GM21529 (cell line): ENCODE results near the gene AIFM3.
"Not testable (repeated sequence)": the region's sequence is repeated elsewhere in the genome, so short reads cannot be mapped to it uniquely, and the experiment has no call there.

Experiments
- ATAC-seq: cut with Tn5 transposase; IDR thresholded peaks from one replicate; pipeline ENCODE4 v1.9.1; 2021; ENCODE audit not compliant: unreplicated experiment

The AIFM3 gene

GRCh38 chr22:20940904-20941385 is 26.1 kb upstream of the AIFM3 start:
- no peak for ATAC-seq

GRCh38 chr22:20942203-20942902 is 24.7 kb upstream of the AIFM3 start:
- ATAC-seq, result not testable (repeated sequence)

GRCh38 chr22:20943104-20943933 is 23.7 kb upstream of the AIFM3 start:
- ATAC-seq, result no peak

GRCh38 chr22:20944042-20944441 is 23.0 kb upstream of the AIFM3 start:
- no peak for ATAC-seq

GRCh38 chr22:20945578-20945934 is 21.5 kb upstream of the AIFM3 start:
- ATAC-seq, result no peak

- no peak for ATAC-seq
Observed at GRCh38 chr22:20946080-20946986, 20.7 kb upstream of the AIFM3 start.

GRCh38 chr22:20946991-20947390 is 20.1 kb upstream of the AIFM3 start:
- ATAC-seq, result no peak

GRCh38 chr22:20948450-20948849 is 18.6 kb upstream of the AIFM3 start:
- no peak for ATAC-seq

- no peak for ATAC-seq
Observed at GRCh38 chr22:20948989-20949388, 18.1 kb upstream of the AIFM3 start.

GRCh38 chr22:20949698-20950183 is 17.3 kb upstream of the AIFM3 start:
- ATAC-seq, result no peak

GRCh38 chr22:20951151-20951931 is 15.7 kb upstream of the AIFM3 start:
- no peak for ATAC-seq

GRCh38 chr22:20951932-20952380 is 15.1 kb upstream of the AIFM3 start:
- no peak for ATAC-seq

GRCh38 chr22:20952544-20953341 is 14.3 kb upstream of the AIFM3 start:
- no peak for ATAC-seq

- ATAC-seq, result no peak
Observed at GRCh38 chr22:20953342-20953608, 13.8 kb upstream of the AIFM3 start.

GRCh38 chr22:20953668-20954500 is 13.2 kb upstream of the AIFM3 start:
- ATAC-seq, result no peak

- ATAC-seq, result no peak
Observed at GRCh38 chr22:20955548-20955947, 11.5 kb upstream of the AIFM3 start.

- ATAC-seq, result no peak
Observed at GRCh38 chr22:20956258-20957101, 10.6 kb upstream of the AIFM3 start.

- no peak for ATAC-seq
Observed at GRCh38 chr22:20957102-20957682, 9.9 kb upstream of the AIFM3 start.
